ENCODE results near the gene MYZAP. TPM values are rescaled to one million over a fixed set of nuclear protein-coding genes. Genes with fewer than 3 reads are reported as not detected.

The MYZAP gene
- total and polyA plus RNA-seq, 2 of the 13 experiments (the other 11 are each of a cell fraction or from before 2014, with no cell fraction given) = not detected

DNA sequence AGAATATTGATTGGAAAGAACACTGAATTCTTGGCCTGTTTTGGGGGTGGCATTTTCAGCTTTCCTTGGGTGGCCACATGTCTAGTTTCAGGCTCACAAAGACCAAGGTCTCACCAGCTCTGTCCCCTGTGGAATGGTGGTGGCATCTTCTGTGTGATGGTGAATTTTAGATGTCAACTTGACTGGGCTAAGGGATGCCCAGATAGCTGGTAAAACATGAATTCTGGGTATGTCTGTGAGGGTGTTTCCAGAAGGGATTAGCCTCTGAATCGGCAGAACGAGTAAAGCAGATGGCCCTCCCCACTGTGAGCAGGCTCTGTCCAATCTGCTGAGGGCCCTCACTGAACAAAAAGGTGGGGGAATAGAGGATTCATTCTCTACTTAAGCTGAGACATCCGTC, 34.4 kb upstream of the MYZAP start (continued):
- TF ChIP-seq, protein P1, sequence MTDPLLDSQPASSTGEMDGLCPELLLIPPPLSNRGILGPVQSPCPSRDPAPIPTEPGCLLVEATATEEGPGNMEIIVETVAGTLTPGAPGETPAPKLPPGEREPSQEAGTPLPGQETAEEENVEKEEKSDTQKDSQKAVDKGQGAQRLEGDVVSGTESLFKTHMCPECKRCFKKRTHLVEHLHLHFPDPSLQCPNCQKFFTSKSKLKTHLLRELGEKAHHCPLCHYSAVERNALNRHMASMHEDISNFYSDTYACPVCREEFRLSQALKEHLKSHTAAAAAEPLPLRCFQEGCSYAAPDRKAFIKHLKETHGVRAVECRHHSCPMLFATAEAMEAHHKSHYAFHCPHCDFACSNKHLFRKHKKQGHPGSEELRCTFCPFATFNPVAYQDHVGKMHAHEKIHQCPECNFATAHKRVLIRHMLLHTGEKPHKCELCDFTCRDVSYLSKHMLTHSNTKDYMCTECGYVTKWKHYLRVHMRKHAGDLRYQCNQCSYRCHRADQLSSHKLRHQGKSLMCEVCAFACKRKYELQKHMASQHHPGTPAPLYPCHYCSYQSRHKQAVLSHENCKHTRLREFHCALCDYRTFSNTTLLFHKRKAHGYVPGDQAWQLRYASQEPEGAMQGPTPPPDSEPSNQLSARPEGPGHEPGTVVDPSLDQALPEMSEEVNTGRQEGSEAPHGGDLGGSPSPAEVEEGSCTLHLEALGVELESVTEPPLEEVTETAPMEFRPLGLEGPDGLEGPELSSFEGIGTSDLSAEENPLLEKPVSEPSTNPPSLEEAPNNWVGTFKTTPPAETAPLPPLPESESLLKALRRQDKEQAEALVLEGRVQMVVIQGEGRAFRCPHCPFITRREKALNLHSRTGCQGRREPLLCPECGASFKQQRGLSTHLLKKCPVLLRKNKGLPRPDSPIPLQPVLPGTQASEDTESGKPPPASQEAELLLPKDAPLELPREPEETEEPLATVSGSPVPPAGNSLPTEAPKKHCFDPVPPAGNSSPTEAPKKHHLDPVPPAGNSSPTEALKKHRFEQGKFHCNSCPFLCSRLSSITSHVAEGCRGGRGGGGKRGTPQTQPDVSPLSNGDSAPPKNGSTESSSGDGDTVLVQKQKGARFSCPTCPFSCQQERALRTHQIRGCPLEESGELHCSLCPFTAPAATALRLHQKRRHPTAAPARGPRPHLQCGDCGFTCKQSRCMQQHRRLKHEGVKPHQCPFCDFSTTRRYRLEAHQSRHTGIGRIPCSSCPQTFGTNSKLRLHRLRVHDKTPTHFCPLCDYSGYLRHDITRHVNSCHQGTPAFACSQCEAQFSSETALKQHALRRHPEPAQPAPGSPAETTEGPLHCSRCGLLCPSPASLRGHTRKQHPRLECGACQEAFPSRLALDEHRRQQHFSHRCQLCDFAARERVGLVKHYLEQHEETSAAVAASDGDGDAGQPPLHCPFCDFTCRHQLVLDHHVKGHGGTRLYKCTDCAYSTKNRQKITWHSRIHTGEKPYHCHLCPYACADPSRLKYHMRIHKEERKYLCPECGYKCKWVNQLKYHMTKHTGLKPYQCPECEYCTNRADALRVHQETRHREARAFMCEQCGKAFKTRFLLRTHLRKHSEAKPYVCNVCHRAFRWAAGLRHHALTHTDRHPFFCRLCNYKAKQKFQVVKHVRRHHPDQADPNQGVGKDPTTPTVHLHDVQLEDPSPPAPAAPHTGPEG (CRISPR knock-in tag; IDR thresholded peaks at IDR 0.05) = no peak
- no peak for TF ChIP-seq RARA (CRISPR knock-in tag; IDR thresholded peaks at IDR 0.05)

DNA sequence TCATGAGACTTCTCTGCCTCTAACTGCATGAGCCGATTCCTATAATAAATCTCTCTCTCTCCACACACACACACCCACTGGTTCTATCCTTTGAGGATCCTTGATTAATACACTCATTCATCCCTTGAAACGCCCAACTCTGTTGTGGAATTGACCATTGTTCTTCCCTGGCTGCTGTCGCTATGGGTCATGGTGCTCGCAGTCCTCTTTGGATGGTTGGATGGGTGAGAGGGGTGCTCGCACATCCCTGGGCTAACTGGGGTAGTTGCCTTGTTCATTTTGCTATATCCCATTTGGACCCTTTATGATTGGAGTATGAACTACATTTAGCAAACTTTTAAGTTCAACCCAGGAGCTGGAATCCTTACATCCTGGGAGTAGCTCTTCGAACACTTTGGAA, 33.9 kb upstream of the MYZAP start:
- CTCF ChIA-PET (ENCODE audit: low intra/inter-chr PET ratio, low total read pairs) = no interaction called here
- in situ Hi-C loops (cut with HindIII; ENCODE audit: extremely low pct_ligation_motif_present, low pct_unique_long_range_greater_than_20kb) = no loop called here
- TF ChIP-seq ZNF558 (CRISPR knock-in tag; IDR thresholded peaks at IDR 0.05; ENCODE audit: borderline replicate concordance) (no peak), ZNF431 (CRISPR knock-in tag; IDR thresholded peaks at IDR 0.05; ENCODE audit: borderline replicate concordance, low read depth) (no peak), ZNF451 (CRISPR knock-in tag; IDR thresholded peaks at IDR 0.05) (no peak), ZFP90 (CRISPR knock-in tag; IDR thresholded peaks at IDR 0.05; ENCODE audit: borderline replicate concordance) (no peak), KLF6 (CRISPR knock-in tag; IDR thresholded peaks at IDR 0.05) (no peak), ZKSCAN1 (IDR thresholded peaks at IDR 0.05; ENCODE audit: low read length) (no peak)
- TF ChIP-seq, protein P2, sequence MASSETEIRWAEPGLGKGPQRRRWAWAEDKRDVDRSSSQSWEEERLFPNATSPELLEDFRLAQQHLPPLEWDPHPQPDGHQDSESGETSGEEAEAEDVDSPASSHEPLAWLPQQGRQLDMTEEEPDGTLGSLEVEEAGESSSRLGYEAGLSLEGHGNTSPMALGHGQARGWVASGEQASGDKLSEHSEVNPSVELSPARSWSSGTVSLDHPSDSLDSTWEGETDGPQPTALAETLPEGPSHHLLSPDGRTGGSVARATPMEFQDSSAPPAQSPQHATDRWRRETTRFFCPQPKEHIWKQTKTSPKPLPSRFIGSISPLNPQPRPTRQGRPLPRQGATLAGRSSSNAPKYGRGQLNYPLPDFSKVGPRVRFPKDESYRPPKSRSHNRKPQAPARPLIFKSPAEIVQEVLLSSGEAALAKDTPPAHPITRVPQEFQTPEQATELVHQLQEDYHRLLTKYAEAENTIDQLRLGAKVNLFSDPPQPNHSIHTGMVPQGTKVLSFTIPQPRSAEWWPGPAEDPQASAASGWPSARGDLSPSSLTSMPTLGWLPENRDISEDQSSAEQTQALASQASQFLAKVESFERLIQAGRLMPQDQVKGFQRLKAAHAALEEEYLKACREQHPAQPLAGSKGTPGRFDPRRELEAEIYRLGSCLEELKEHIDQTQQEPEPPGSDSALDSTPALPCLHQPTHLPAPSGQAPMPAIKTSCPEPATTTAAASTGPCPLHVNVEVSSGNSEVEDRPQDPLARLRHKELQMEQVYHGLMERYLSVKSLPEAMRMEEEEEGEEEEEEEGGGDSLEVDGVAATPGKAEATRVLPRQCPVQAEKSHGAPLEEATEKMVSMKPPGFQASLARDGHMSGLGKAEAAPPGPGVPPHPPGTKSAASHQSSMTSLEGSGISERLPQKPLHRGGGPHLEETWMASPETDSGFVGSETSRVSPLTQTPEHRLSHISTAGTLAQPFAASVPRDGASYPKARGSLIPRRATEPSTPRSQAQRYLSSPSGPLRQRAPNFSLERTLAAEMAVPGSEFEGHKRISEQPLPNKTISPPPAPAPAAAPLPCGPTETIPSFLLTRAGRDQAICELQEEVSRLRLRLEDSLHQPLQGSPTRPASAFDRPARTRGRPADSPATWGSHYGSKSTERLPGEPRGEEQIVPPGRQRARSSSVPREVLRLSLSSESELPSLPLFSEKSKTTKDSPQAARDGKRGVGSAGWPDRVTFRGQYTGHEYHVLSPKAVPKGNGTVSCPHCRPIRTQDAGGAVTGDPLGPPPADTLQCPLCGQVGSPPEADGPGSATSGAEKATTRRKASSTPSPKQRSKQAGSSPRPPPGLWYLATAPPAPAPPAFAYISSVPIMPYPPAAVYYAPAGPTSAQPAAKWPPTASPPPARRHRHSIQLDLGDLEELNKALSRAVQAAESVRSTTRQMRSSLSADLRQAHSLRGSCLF (CRISPR knock-in tag; IDR thresholded peaks at IDR 0.05; ENCODE audit: borderline replicate concordance) = no peak
- TF ChIP-seq, protein P3, sequence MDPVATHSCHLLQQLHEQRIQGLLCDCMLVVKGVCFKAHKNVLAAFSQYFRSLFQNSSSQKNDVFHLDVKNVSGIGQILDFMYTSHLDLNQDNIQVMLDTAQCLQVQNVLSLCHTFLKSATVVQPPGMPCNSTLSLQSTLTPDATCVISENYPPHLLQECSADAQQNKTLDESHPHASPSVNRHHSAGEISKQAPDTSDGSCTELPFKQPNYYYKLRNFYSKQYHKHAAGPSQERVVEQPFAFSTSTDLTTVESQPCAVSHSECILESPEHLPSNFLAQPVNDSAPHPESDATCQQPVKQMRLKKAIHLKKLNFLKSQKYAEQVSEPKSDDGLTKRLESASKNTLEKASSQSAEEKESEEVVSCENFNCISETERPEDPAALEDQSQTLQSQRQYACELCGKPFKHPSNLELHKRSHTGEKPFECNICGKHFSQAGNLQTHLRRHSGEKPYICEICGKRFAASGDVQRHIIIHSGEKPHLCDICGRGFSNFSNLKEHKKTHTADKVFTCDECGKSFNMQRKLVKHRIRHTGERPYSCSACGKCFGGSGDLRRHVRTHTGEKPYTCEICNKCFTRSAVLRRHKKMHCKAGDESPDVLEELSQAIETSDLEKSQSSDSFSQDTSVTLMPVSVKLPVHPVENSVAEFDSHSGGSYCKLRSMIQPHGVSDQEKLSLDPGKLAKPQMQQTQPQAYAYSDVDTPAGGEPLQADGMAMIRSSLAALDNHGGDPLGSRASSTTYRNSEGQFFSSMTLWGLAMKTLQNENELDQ (CRISPR knock-in tag; IDR thresholded peaks at IDR 0.05; ENCODE audit: borderline replicate concordance) = no peak

More for the DNA sequence above, 33.9 kb upstream of the MYZAP start:
- WGBS (ENCODE audit: low lambda C conversion rate) = 71% methylated on average over 6 of the region's 6 CpGs
- no peaks in the 10 kb centered on the region for H3K79me2 ChIP-seq (ENCODE audit: insufficient read depth, low read length)
- H3K27ac ChIP-seq (ENCODE audit: extremely low read length, insufficient read depth, low read length) = no peak overlapping the region
- no peaks in the 10 kb centered on the region for H3K9me3 ChIP-seq (ENCODE audit: low read length)
- H3K36me3 ChIP-seq (replicated peaks in 1 of 2; ENCODE audit: control insufficient read depth in 1 of 2, insufficient read depth in 2 of 2, low read length in 2 of 2) = no peaks in the 10 kb centered on the region
- intact Hi-C loops (cut with micrococcal nuclease; ENCODE audit: unreplicated experiment) = no loop called here
- H3K27me3 ChIP-seq (ENCODE audit: control insufficient read depth in 1 of 2, insufficient read depth in 2 of 2, low read length in 2 of 2) = 0 out of 5 replicates have a peak, but pooled peaks cover 0 to 3% of the 10 kb centered on the region in 2 experiments
- FAIRE-seq (no peak), DNase-seq (ENCODE audit: low spot score) (no peak), ATAC-seq (no peak)
- no peak overlapping the region for H3K4me3 ChIP-seq (replicated peaks in 1 of 3; ENCODE audit: insufficient read depth in 1 of 3, low read depth in 2 of 3, low read length in 3 of 3)
- H4K20me1 ChIP-seq (ENCODE audit: insufficient read depth, low read length) = no peaks in the 10 kb centered on the region
- POLR2A ChIA-PET = no interaction called here
- H3K4me2 ChIP-seq (ENCODE audit: low read depth, low read length) = no peak overlapping the region
- BruUV-seq (replicated peaks) = no TSS peak
- no peak overlapping the region for H2AFZ ChIP-seq (ENCODE audit: low read length)
- H3K9ac ChIP-seq (ENCODE audit: insufficient read depth, low read depth, low read length) = no peak overlapping the region
- peaks cover 11% of the 10 kb centered on the region for H3K4me1 ChIP-seq (ENCODE audit: insufficient read depth, low read length)
